IMR-90 (cell line): ENCODE data around the gene KRTAP12-1. TPM values are rescaled to one million over a fixed set of nuclear protein-coding genes. Genes with fewer than 3 reads are reported as not detected.

ENCODE experiments used
- ATAC-seq: fragments of 200-7000 bp; cut with Tn5 transposase; 2 replicates; pipeline ENCODE4 v1.9.1; 2020; ENCODE audit warnings: low read depth, mild to moderate bottlenecking, moderate library complexity
- BruUV-seq: library from RNA; stranded (reverse); fragments of 400-500 nt; replicated peaks from 2 replicates; lab custom pipeline; 2021; lab: Mats Ljungman, UMichigan
- CTCF ChIA-PET: fragments of 300-600 bp; formaldehyde crosslinking; extraction: SDS; loops from one replicate; lab custom pipeline; 2021; ENCODE audit warnings: antibody characterized with exemption; lab: Yijun Ruan, JAX
- POLR2A ChIA-PET: fragments of 300-600 bp; sonication (Branson Sonifier 250); formaldehyde crosslinking; loops from one replicate; lab custom pipeline; 2022; ENCODE audit warnings: antibody characterized with exemption; ENCODE audit not compliant: unreplicated experiment; lab: Charles Lee
- DNase-seq: peaks from one replicate; pipeline ENCODE4 v3.0.0; 2013
- H2AFZ ChIP-seq: replicated peaks from 2 replicates; pipeline ENCODE3; 2013; ENCODE audit warnings: low read length, mild to moderate bottlenecking; ENCODE audit not compliant: poor library complexity
- H2AK5ac ChIP-seq: 2 replicates; pipeline ENCODE4 v1.6.1; 2013; ENCODE audit warnings: low read depth, low read length, inconsistent platforms
- H2AK9ac ChIP-seq: replicated peaks from 2 replicates; pipeline ENCODE3; 2013; ENCODE audit warnings: mild to moderate bottlenecking, low read depth, low read length, moderate library complexity; ENCODE audit not compliant: poor library complexity
- H2BK120ac ChIP-seq: 2 replicates; pipeline ENCODE4 v1.6.1; 2013; ENCODE audit warnings: low read depth, low read length, inconsistent platforms
- H2BK15ac ChIP-seq: 3 replicates; pipeline ENCODE4 v1.6.1; 2013; ENCODE audit warnings: low read depth, low read length, inconsistent platforms
- H2BK20ac ChIP-seq: 2 replicates; pipeline ENCODE4 v1.6.1; 2013; ENCODE audit warnings: low read depth, mild to moderate bottlenecking, inconsistent platforms, low read length, moderate library complexity
- H2BK5ac ChIP-seq: 2 replicates; pipeline ENCODE4 v1.6.1; 2013; ENCODE audit warnings: mild to moderate bottlenecking, low read depth, low read length, inconsistent platforms; ENCODE audit not compliant: poor library complexity, severe bottlenecking
- H3K14ac ChIP-seq: replicated peaks from 2 replicates; pipeline ENCODE4 v1.6.1; 2013; ENCODE audit warnings: low read depth, low read length, inconsistent platforms
- H3K18ac ChIP-seq: 2 replicates; pipeline ENCODE4 v1.6.1; 2013; ENCODE audit warnings: low read depth, low read length, control low read depth
- H3K23ac ChIP-seq: 2 replicates; pipeline ENCODE4 v1.6.1; 2013; ENCODE audit warnings: low read depth, low read length, inconsistent platforms
- H3K27ac ChIP-seq: 2 replicates; pipeline ENCODE4 v1.5.1; 2013; ENCODE audit warnings: mild to moderate bottlenecking, control low read depth, low read length; ENCODE audit not compliant: insufficient read depth
- H3K27me3 ChIP-seq: 2 replicates; pipeline ENCODE4 v1.6.1; 2013; ENCODE audit warnings: low read length; ENCODE audit not compliant: control insufficient read depth, insufficient read depth
- H3K36me3 ChIP-seq: 2 replicates; pipeline ENCODE4 v1.6.1; 2013; ENCODE audit warnings: low read length, mixed read lengths; ENCODE audit not compliant: control insufficient read depth, insufficient read depth
- H3K4ac ChIP-seq: 2 replicates; pipeline ENCODE4 v1.6.1; 2013; ENCODE audit warnings: low read depth, low read length, inconsistent platforms
- H3K4me1 ChIP-seq: 2 replicates; pipeline ENCODE4 v1.6.1; 2013; ENCODE audit warnings: low read length, mixed read lengths; ENCODE audit not compliant: control insufficient read depth, insufficient read depth
- H3K4me2 ChIP-seq: 2 replicates; pipeline ENCODE4 v1.6.1; 2013; ENCODE audit warnings: low read depth, mild to moderate bottlenecking, control low read depth, low read length, moderate library complexity
- H3K4me3 ChIP-seq: 2 replicates; pipeline ENCODE4 v1.5.1; 2013; ENCODE audit warnings: low read depth, mild to moderate bottlenecking, control low read depth, low read length, moderate library complexity; ENCODE audit not compliant: insufficient read depth
- H3K56ac ChIP-seq: 2 replicates; pipeline ENCODE4 v1.6.1; 2013; ENCODE audit warnings: low read length, inconsistent platforms; ENCODE audit not compliant: insufficient read depth; ENCODE audit errors: extremely low read depth
- H3K79me1 ChIP-seq, 2 experiments: 2 replicates each; pipeline ENCODE4 v1.6.1; 2013; ENCODE audit warnings: low read length in 2 of 2, inconsistent platforms in 1 of 2, low read depth in 1 of 2
- H3K9ac ChIP-seq: 2 replicates; pipeline ENCODE4 v1.6.1; 2013; ENCODE audit warnings: low read depth, low read length, control low read depth
- H3K9me1 ChIP-seq: 2 replicates; pipeline ENCODE4 v1.6.1; 2013; ENCODE audit warnings: low read length, inconsistent platforms; ENCODE audit not compliant: insufficient read depth
- H3K9me3 ChIP-seq: 2 replicates; pipeline ENCODE4 v1.6.1; 2013; ENCODE audit warnings: low read length; ENCODE audit not compliant: control insufficient read depth, insufficient read depth
- H4K20me1 ChIP-seq: 2 replicates; pipeline ENCODE4 v1.6.1; 2013; ENCODE audit warnings: low read length, inconsistent platforms; ENCODE audit not compliant: insufficient read depth
- H4K5ac ChIP-seq: 2 replicates; pipeline ENCODE4 v1.6.1; 2013; ENCODE audit warnings: mild to moderate bottlenecking, low read depth, low read length, control low read depth
- H4K8ac ChIP-seq, 2 experiments: 2 replicates each; pipeline ENCODE4 v1.6.1; 2013; ENCODE audit warnings: low read depth in 2 of 2, low read length in 2 of 2, control low read depth in 1 of 2, inconsistent platforms in 1 of 2
- H4K91ac ChIP-seq: 2 replicates; pipeline ENCODE4 v1.6.1; 2013; ENCODE audit warnings: low read depth, low read length, inconsistent platforms; ENCODE audit not compliant: insufficient read depth
- BHLHE40 ChIP-seq: fragments of 150-350 bp; IDR thresholded peaks from 2 replicates; pipeline ENCODE4 v1.6.1; 2016; ENCODE audit warnings: mild to moderate bottlenecking, low read depth, low read length
- CEBPB ChIP-seq: IDR thresholded peaks from 2 replicates; pipeline ENCODE4 v1.6.1; 2012; ENCODE audit warnings: low read depth, low read length, improper control_type of control experiment
- CHD1 ChIP-seq: IDR thresholded peaks from 2 replicates; pipeline ENCODE4 v1.6.1; 2012; ENCODE audit warnings: low read depth, low read length, improper control_type of control experiment
- CTCF ChIP-seq: conservative IDR thresholded peaks from 2 replicates; pipeline ENCODE4 v1.5.1; 2012; ENCODE audit warnings: mild to moderate bottlenecking, low read depth, low read length, improper control_type of control experiment
- ELK1 ChIP-seq: fragments of 150-350 bp; IDR thresholded peaks from 2 replicates; pipeline ENCODE4 v1.6.1; 2016; ENCODE audit warnings: low read depth, mild to moderate bottlenecking, low read length, moderate library complexity, borderline replicate concordance
- FOS ChIP-seq: fragments of 150-350 bp; IDR thresholded peaks from 2 replicates; pipeline ENCODE4 v1.6.1; 2016; ENCODE audit warnings: low read depth, low read length
- MAFK ChIP-seq: IDR thresholded peaks from 2 replicates; pipeline ENCODE4 v1.6.1; 2012; ENCODE audit warnings: low read depth, low read length, improper control_type of control experiment
- MAZ ChIP-seq: IDR thresholded peaks from 2 replicates; pipeline ENCODE4 v1.6.1; 2012; ENCODE audit warnings: low read depth, mild to moderate bottlenecking, low read length, improper control_type of control experiment, moderate library complexity, borderline replicate concordance
- MXI1 ChIP-seq: IDR thresholded peaks from 2 replicates; pipeline ENCODE4 v1.6.1; 2012; ENCODE audit warnings: low read depth, mild to moderate bottlenecking, low read length, moderate library complexity, borderline replicate concordance
- NFE2L2 ChIP-seq: fragments of 150-350 bp; IDR thresholded peaks from 2 replicates; pipeline ENCODE4 v1.6.1; 2016; ENCODE audit warnings: low read depth, mild to moderate bottlenecking, low read length
- POLR2A ChIP-seq: IDR thresholded peaks from 2 replicates; pipeline ENCODE4 v1.6.1; 2012; ENCODE audit warnings: mild to moderate bottlenecking, low read depth, low read length
- RAD21 ChIP-seq: IDR thresholded peaks from 2 replicates; pipeline ENCODE4 v1.6.1; 2012; ENCODE audit warnings: low read length, improper control_type of control experiment
- RCOR1 ChIP-seq: IDR thresholded peaks from 2 replicates; pipeline ENCODE4 v1.6.1; 2012; ENCODE audit warnings: mild to moderate bottlenecking, low read length, improper control_type of control experiment; ENCODE audit not compliant: insufficient replicate concordance
- RFX5 ChIP-seq: IDR thresholded peaks from 2 replicates; pipeline ENCODE4 v1.8.0; 2012; ENCODE audit warnings: low read depth, mild to moderate bottlenecking, low read length, moderate library complexity
- SMC3 ChIP-seq: fragments of 150-350 bp; IDR thresholded peaks from 2 replicates; pipeline ENCODE4 v1.6.1; 2016; ENCODE audit warnings: low read depth, mild to moderate bottlenecking, antibody characterized with exemption, low read length, moderate library complexity
- USF2 ChIP-seq: fragments of 150-350 bp; IDR thresholded peaks from 2 replicates; pipeline ENCODE4 v1.6.1; 2017; ENCODE audit warnings: mild to moderate bottlenecking, antibody characterized with exemption, low read length, low read depth
- WGBS, 2 experiments: methylation state at CpG; one replicate each; pipeline versions ENCODE4 v1.1.5 to v1.1.7; 2013; ENCODE audit warnings: missing lambda C conversion rate in 2 of 2; ENCODE audit not compliant: insufficient read length in 1 of 2; ENCODE audit errors: extremely low coverage in 2 of 2; 5-methylcytosine and 5-hydroxymethylcytosine counted together
- dilution Hi-C: fragments of 300-500 bp; cut with HindIII; formaldehyde crosslinking; loops from one replicate; pipeline ENCODE4 v1.14.3; 2018; ENCODE audit warnings: low sequenced_read_pairs; ENCODE audit not compliant: unreplicated experiment
- in situ Hi-C: fragments of 300-500 bp; cut with MboI; formaldehyde crosslinking; loops from 3 replicates; pipeline ENCODE4 v1.14.3; 2019; ENCODE audit warnings: low sequenced_read_pairs, inconsistent platforms, mixed read lengths
- intact Hi-C: fragments of 100-400 bp; cut with micrococcal nuclease; formaldehyde crosslinking; loops from 2 replicates; pipeline ENCODE4 v1.10.0; 2022
- polyA plus RNA-seq, 3 experiments: library from polyadenylated mRNA; depleted of rRNA; stranded (reverse); fragments of >200 nt; gene quantifications; 2 replicates each; pipeline ENCODE4 v1.2.3, GENCODE V29; 2012; ENCODE audit warnings: low replicate concordance in 1 of 3
- total RNA-seq: library from RNA; depleted of rRNA; stranded (reverse); fragments of >200 nt; gene quantifications from 2 replicates; pipeline ENCODE4 v1.2.3, GENCODE V29; 2012

The KRTAP12-1 gene
- total and polyA plus RNA-seq, 2 of the 4 experiments (the other 2 are of a cell fraction), result not detected

GRCh38 chr21:44643741-44644310 lies 38.1 kb downstream of the KRTAP12-1 start:
- no peaks in the 10 kb centered on the region for H4K20me1 ChIP-seq
- no peak for DNase-seq
- no peaks in the 10 kb centered on the region for H3K79me1 ChIP-seq
- no TSS peak for BruUV-seq
- intact Hi-C loops (no loop called here), dilution Hi-C loops (no loop called here), in situ Hi-C loops (no loop called here)
- no peak overlapping the region for H3K27ac ChIP-seq
- no peak overlapping the region for H2AFZ ChIP-seq
- POLR2A ChIA-PET, result no interaction called here
- no peak overlapping the region for H3K4me3 ChIP-seq
- H2BK5ac ChIP-seq, result no peak overlapping the region
- H3K9me3 ChIP-seq, result peaks cover 10% of the 10 kb centered on the region
- no peak overlapping the region for H2BK120ac ChIP-seq
- H3K56ac ChIP-seq, result no peak overlapping the region
- H3K23ac ChIP-seq, result no peak overlapping the region
- H3K14ac ChIP-seq, result no peak overlapping the region
- no peak overlapping the region for H2AK5ac ChIP-seq
- ATAC-seq, result no peak
- no peak for TF ChIP-seq RCOR1
- no peak for TF ChIP-seq MAZ
- no peak for TF ChIP-seq RFX5
- TF ChIP-seq POLR2A, result no peak
- TF ChIP-seq FOS, result no peak
- no peak for TF ChIP-seq CEBPB
- TF ChIP-seq CTCF, result no peak
- no peak for TF ChIP-seq MAFK
- no peak for TF ChIP-seq USF2
- no peak for TF ChIP-seq BHLHE40
- no peak for TF ChIP-seq ELK1
- TF ChIP-seq SMC3, result no peak
- no peak for TF ChIP-seq MXI1
- TF ChIP-seq NFE2L2, result no peak
- TF ChIP-seq CHD1, result no peak
- TF ChIP-seq RAD21, result no peak
- no peaks in the 10 kb centered on the region for H3K4me1 ChIP-seq
- no peak overlapping the region for H2BK15ac ChIP-seq
- H3K18ac ChIP-seq, result no peak overlapping the region
- no peak overlapping the region for H4K8ac ChIP-seq
- H3K36me3 ChIP-seq, result no peaks in the 10 kb centered on the region
- H4K91ac ChIP-seq, result no peak overlapping the region
- H3K4ac ChIP-seq, result no peak overlapping the region
- H4K5ac ChIP-seq, result no peak overlapping the region
- no peaks in the 10 kb centered on the region; the same call in 1 of the 2 replicates for H3K27me3 ChIP-seq
- H2AK9ac ChIP-seq, result no peak overlapping the region
- H3K9me1 ChIP-seq, result no peaks in the 10 kb centered on the region
- no peak overlapping the region for H2BK20ac ChIP-seq
- WGBS, 2 experiments, result 63% methylated on average over 2 of the region's 14 CpGs; no CpG with 5 or more reads in 1 of the 2 experiments
- H3K9ac ChIP-seq, result no peak overlapping the region
- CTCF ChIA-PET, result no interaction called here
- no peak overlapping the region for H3K4me2 ChIP-seq
